ENCODE results near the gene IGFBP5. TPM values are rescaled to one million over a fixed set of nuclear protein-coding genes. Genes with fewer than 3 reads are reported as not detected.
A peak's percentile ranks its signal among the peaks of the same experiment; 100 is the strongest.

The IGFBP5 gene
- total RNA-seq, 1 experiment from 2014 or later: 157 TPM

DNA sequence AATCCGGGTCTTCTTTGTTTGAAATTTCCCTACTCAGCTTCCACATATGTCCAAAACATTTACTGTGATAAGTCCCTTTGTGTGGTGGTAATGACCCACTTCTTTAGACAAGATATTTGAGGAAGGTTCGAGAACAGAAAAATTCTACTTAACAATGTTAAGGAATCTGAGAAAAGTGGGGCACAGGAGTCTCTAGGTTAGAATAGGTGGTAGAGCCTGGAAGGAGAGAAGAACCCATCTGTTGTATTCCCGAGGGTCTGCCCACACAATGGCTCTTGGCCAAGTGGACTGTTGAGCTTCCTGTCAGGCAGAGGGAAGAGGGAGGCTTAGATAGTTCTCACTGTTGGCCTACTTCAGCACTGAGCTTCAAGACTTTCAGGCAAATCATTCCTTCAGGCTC is 57.9 kb downstream of the IGFBP5 start:
- Histone ChIP-seq H4K20me1 (ENCODE audit: low read length) (no peaks in the 10 kb centered on the region), H3F3A (ENCODE audit: low read length, unreplicated experiment) (no peaks in the 10 kb centered on the region), H3K79me2 (ENCODE audit: low read length) (peaks cover 28% of the 10 kb centered on the region), H3K4me3 (ENCODE audit: low read length) (no peak overlapping the region), H3K9me2 (replicated peaks; ENCODE audit: low read length) (no peaks in the 10 kb centered on the region), H3K27me3 (ENCODE audit: low read length) (peaks cover 9% of the 10 kb centered on the region), H3K27ac (ENCODE audit: low read length) (peak overlapping the region; percentile 9), H3K9me3 (ENCODE audit: low read length) (no peaks in the 10 kb centered on the region), H2AFZ (ENCODE audit: low read length) (no peak overlapping the region), H3K4me1 (ENCODE audit: insufficient read depth, low read length) (peaks cover 33% of the 10 kb centered on the region), H3K36me3 (ENCODE audit: low read depth, low read length) (no peaks in the 10 kb centered on the region), H3K9ac (ENCODE audit: low read length) (no peak overlapping the region), H3K4me2 (ENCODE audit: low read length) (peak overlapping the region; percentile 32)
- ATAC-seq (no peak), DNase-seq (no peak)
- intact Hi-C loops (cut with micrococcal nuclease): no loop called here
- no TSS peak for BruUV-seq (replicated peaks)
- ChIA-PET POLR2A (ENCODE audit: unreplicated experiment) (interaction anchor here (0.6 kb wide), 1 partner anchor 1559 kb away, joined by 4 read pairs; no protein-coding TSS in a partner anchor), CTCF (no interaction called here)
- TF ChIP-seq, protein P1, sequence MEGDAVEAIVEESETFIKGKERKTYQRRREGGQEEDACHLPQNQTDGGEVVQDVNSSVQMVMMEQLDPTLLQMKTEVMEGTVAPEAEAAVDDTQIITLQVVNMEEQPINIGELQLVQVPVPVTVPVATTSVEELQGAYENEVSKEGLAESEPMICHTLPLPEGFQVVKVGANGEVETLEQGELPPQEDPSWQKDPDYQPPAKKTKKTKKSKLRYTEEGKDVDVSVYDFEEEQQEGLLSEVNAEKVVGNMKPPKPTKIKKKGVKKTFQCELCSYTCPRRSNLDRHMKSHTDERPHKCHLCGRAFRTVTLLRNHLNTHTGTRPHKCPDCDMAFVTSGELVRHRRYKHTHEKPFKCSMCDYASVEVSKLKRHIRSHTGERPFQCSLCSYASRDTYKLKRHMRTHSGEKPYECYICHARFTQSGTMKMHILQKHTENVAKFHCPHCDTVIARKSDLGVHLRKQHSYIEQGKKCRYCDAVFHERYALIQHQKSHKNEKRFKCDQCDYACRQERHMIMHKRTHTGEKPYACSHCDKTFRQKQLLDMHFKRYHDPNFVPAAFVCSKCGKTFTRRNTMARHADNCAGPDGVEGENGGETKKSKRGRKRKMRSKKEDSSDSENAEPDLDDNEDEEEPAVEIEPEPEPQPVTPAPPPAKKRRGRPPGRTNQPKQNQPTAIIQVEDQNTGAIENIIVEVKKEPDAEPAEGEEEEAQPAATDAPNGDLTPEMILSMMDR (conservative IDR thresholded peaks at IDR 0.05; ENCODE audit: low read depth, low read length): no peak
- no peak for TF ChIP-seq EZH2phosphoT487 (IDR thresholded peaks at IDR 0.05; ENCODE audit: borderline replicate concordance, low read length)
- no peak for TF ChIP-seq EZH2 (IDR thresholded peaks at IDR 0.05; ENCODE audit: low read length, unreplicated experiment)

DNA sequence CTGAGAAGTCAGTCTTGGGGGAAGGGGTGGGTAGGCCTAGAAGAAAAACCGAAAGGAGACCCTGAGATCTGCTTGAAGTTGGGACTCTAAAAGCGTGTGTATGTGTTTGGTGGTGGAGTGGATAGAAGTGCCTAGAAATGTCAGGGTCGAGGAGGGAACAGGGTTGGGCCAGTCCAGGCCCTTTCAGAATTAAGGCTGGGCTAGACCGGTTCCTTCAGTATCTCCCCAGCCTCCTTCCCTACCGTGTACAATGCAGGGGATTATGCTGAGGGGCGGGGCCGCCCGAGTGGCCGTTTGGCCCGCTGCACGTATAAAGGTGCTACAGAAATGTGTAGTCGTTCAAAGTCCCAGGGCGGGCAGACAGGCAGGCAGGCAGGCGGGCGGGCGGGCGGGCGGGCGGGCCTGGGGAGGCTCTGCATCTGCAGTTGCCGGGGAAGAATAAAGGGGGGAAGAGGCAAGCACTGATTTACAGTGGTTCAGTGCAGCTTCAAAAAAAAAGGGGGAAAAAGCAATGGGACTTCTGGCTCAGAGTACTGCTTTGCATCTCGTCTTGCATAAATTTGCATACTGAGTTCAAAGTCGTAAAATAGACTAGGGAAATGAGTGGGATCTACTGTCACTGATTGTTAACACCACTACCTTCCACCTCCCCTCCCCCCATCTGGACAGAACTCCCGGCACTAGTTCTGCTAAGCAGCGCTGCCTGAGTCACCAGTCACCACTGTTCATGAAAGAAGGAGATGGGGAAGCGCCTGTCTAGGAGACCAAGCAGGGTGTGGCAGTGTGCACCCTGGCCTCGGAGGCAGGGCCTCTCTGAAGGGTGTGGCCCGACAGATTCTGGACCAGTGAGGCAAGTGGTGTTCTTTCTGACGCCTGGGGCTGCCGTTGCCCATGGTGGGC is 58.5 kb downstream of the IGFBP5 start:
- no peaks in the 10 kb centered on the region for H3K9me3 ChIP-seq (ENCODE audit: low read length)
- no peaks in the 10 kb centered on the region for H3K36me3 ChIP-seq (ENCODE audit: low read depth, low read length)
- no TSS peak for BruUV-seq (replicated peaks)
- peaks cover 38% of the 10 kb centered on the region for H3K4me1 ChIP-seq (ENCODE audit: insufficient read depth, low read length)
- H3K79me2 ChIP-seq (ENCODE audit: low read length): peaks cover 28% of the 10 kb centered on the region
- ChIA-PET POLR2A (ENCODE audit: unreplicated experiment) (interaction anchor here (0.6 kb wide), 1 partner anchor 1559 kb away, joined by 4 read pairs; no protein-coding TSS in a partner anchor), CTCF (no interaction called here)
- peak overlapping the region; percentile 32 for H3K4me2 ChIP-seq (ENCODE audit: low read length)
- no peaks in the 10 kb centered on the region for H3F3A ChIP-seq (ENCODE audit: low read length, unreplicated experiment)
- no peak overlapping the region for H2AFZ ChIP-seq (ENCODE audit: low read length)
- no peaks in the 10 kb centered on the region for H4K20me1 ChIP-seq (ENCODE audit: low read length)
- peak; percentile 88 for DNase-seq
- TF ChIP-seq EZH2phosphoT487 (IDR thresholded peaks at IDR 0.05; ENCODE audit: borderline replicate concordance, low read length) (no peak), EZH2 (IDR thresholded peaks at IDR 0.05; ENCODE audit: low read length, unreplicated experiment) (no peak)
- TF ChIP-seq, protein P1 (conservative IDR thresholded peaks at IDR 0.05; ENCODE audit: low read depth, low read length): no peak
- intact Hi-C loops (cut with micrococcal nuclease): no loop called here
- peaks cover 9% of the 10 kb centered on the region for H3K27me3 ChIP-seq (ENCODE audit: low read length)
- no peak overlapping the region for H3K9ac ChIP-seq (ENCODE audit: low read length)
- no peak overlapping the region for H3K4me3 ChIP-seq (ENCODE audit: low read length)
- peak; percentile 81 for ATAC-seq
- peak overlapping the region; percentile 29 for H3K27ac ChIP-seq (ENCODE audit: low read length)
- no peaks in the 10 kb centered on the region for H3K9me2 ChIP-seq (replicated peaks; ENCODE audit: low read length)

Data from PC-3 (cell line).